MM.1S (cell line): Measurements from ENCODE around the gene UNC13B.

Experiments
- DNase-seq: peaks from one replicate; pipeline ENCODE4 v3.0.0-alpha.2; 2015
- H2AFZ ChIP-seq: fragments of 300-600 bp; sonication (generic); 2 replicates; pipeline ENCODE4 v1.6.0; 2016; ENCODE audit warnings: antibody characterized with exemption, low read length
- H3F3A ChIP-seq: fragments of 300-600 bp; sonication (generic); 2 replicates; pipeline ENCODE4 v1.6.1; 2016; ENCODE audit warnings: mild to moderate bottlenecking, antibody characterized with exemption, low read length, moderate library complexity, mixed read lengths; ENCODE audit not compliant: insufficient read depth
- H3K27ac ChIP-seq: fragments of 300-600 bp; sonication (generic); 2 replicates; pipeline ENCODE4 v1.5.1; 2016; ENCODE audit warnings: mild to moderate bottlenecking, low read length
- H3K27me3 ChIP-seq: fragments of 300-600 bp; sonication (generic); replicated peaks from 2 replicates; pipeline ENCODE4 v1.6.0; 2016; ENCODE audit warnings: low read length; ENCODE audit not compliant: insufficient read depth
- H3K36me3 ChIP-seq: fragments of 300-600 bp; sonication (generic); replicated peaks from 2 replicates; pipeline ENCODE4 v1.6.1; 2016; ENCODE audit warnings: mild to moderate bottlenecking, low read length, mixed read lengths; ENCODE audit not compliant: insufficient read depth
- H3K4me1 ChIP-seq: fragments of 300-600 bp; sonication (generic); 2 replicates; pipeline ENCODE4 v1.6.1; 2016; ENCODE audit warnings: low read length, mixed read lengths
- H3K4me2 ChIP-seq: fragments of 300-600 bp; sonication (generic); 2 replicates; pipeline ENCODE4 v1.6.0; 2016; ENCODE audit warnings: low read depth, low read length
- H3K4me3 ChIP-seq: fragments of 300-600 bp; sonication (generic); 2 replicates; pipeline ENCODE4 v1.5.1; 2016; ENCODE audit warnings: low read length, mixed read lengths
- H3K79me2 ChIP-seq: fragments of 300-600 bp; sonication (generic); 2 replicates; pipeline ENCODE4 v1.6.1; 2016; ENCODE audit warnings: mixed run types, low read length, mixed read lengths
- H3K9ac ChIP-seq: fragments of 300-600 bp; sonication (generic); 2 replicates; pipeline ENCODE4 v1.6.1; 2016; ENCODE audit warnings: low read length, mixed read lengths
- H3K9me2 ChIP-seq: fragments of 300-600 bp; sonication (generic); replicated peaks from 2 replicates; pipeline ENCODE4 v1.6.1; 2016; ENCODE audit warnings: mild to moderate bottlenecking, low read length, mixed read lengths; ENCODE audit not compliant: insufficient read depth
- H3K9me3 ChIP-seq: fragments of 300-600 bp; sonication (generic); replicated peaks from 2 replicates; pipeline ENCODE4 v1.6.1; 2016; ENCODE audit warnings: mild to moderate bottlenecking, low read length, mixed read lengths; ENCODE audit not compliant: insufficient read depth
- H4K20me1 ChIP-seq: fragments of 300-600 bp; sonication (generic); 2 replicates; pipeline ENCODE4 v1.6.1; 2016; ENCODE audit warnings: mild to moderate bottlenecking, low read length, moderate library complexity, mixed read lengths; ENCODE audit not compliant: insufficient read depth
- CTCF ChIP-seq: fragments of 300-600 bp; sonication (generic); IDR thresholded peaks from 2 replicates; pipeline ENCODE4 v1.5.1; 2016; ENCODE audit warnings: antibody characterized with exemption, low read length, mixed read lengths
- EZH2 ChIP-seq: fragments of 300-600 bp; sonication (generic); optimal IDR thresholded peaks from 2 replicates; pipeline ENCODE3; 2017; ENCODE audit warnings: low read depth, mild to moderate bottlenecking, antibody characterized with exemption, low read length, mixed read lengths
- EZH2phosphoT487 ChIP-seq: fragments of 300-600 bp; sonication (generic); IDR thresholded peaks from 2 replicates; pipeline ENCODE4 v1.6.1; 2018; ENCODE audit warnings: antibody characterized with exemption, low read length

Gene UNC13B

GRCh38 chr9:35193762-35194161 lies 32.0 kb downstream of the UNC13B start:
- Histone ChIP-seq H2AFZ (no peak overlapping the region), H3K27ac (no peak overlapping the region)

GRCh38 chr9:35195683-35196082 lies 33.9 kb downstream of the UNC13B start:
- Histone ChIP-seq H3K79me2 (peaks cover 8% of the 10 kb centered on the region; the same call in 1 of the 2 replicates), H3K4me3 (no peak overlapping the region), H3K4me1 (peaks cover 6% of the 10 kb centered on the region; the same call in 1 of the 2 replicates), H3K9ac (no peak overlapping the region), H3K36me3 (no peaks in the 10 kb centered on the region), H3K9me2 (no peaks in the 10 kb centered on the region), H4K20me1 (no peaks in the 10 kb centered on the region), H2AFZ (no peak overlapping the region), H3K27me3 (no peaks in the 10 kb centered on the region), H3K4me2 (no peak overlapping the region), H3F3A (no peaks in the 10 kb centered on the region), H3K27ac (no peak overlapping the region), H3K9me3 (no peaks in the 10 kb centered on the region)
- no peak for DNase-seq
- TF ChIP-seq EZH2 (no peak), EZH2phosphoT487 (no peak), CTCF (no peak)

More at GRCh38 chr9:35193762-35194161, 32.0 kb downstream of the UNC13B start:
- H3K9me2 ChIP-seq = no peaks in the 10 kb centered on the region
- H3K36me3 ChIP-seq = no peaks in the 10 kb centered on the region
- no peaks in the 10 kb centered on the region for H4K20me1 ChIP-seq
- H3K9ac ChIP-seq = no peak overlapping the region
- peaks cover 6% of the 10 kb centered on the region; the same call in 1 of the 2 replicates for H3K4me1 ChIP-seq
- H3F3A ChIP-seq = no peaks in the 10 kb centered on the region
- DNase-seq = peak; percentile 50
- H3K9me3 ChIP-seq = no peaks in the 10 kb centered on the region
- no peak overlapping the region for H3K4me3 ChIP-seq
- TF ChIP-seq EZH2phosphoT487 = no peak
- peak; percentile 38 for TF ChIP-seq CTCF
- TF ChIP-seq EZH2 = no peak
- H3K27me3 ChIP-seq = no peaks in the 10 kb centered on the region
- H3K4me2 ChIP-seq = no peak overlapping the region
- peaks cover 8% of the 10 kb centered on the region; the same call in 1 of the 2 replicates for H3K79me2 ChIP-seq

- Histone ChIP-seq H3K4me3 (no peak overlapping the region), H4K20me1 (no peaks in the 10 kb centered on the region), H3K9ac (no peak overlapping the region), H3K4me2 (no peak overlapping the region), H3K27ac (no peak overlapping the region), H2AFZ (no peak overlapping the region), H3K9me2 (no peaks in the 10 kb centered on the region), H3K79me2 (peaks cover 8% of the 10 kb centered on the region; the same call in 1 of the 2 replicates), H3F3A (no peaks in the 10 kb centered on the region), H3K27me3 (no peaks in the 10 kb centered on the region), H3K9me3 (no peaks in the 10 kb centered on the region), H3K4me1 (peaks cover 6% of the 10 kb centered on the region; the same call in 1 of the 2 replicates), H3K36me3 (no peaks in the 10 kb centered on the region)
- TF ChIP-seq CTCF = no peak
- TF ChIP-seq EZH2phosphoT487 = no peak
- TF ChIP-seq EZH2 = no peak
- DNase-seq = no peak
These were observed 36.4 kb downstream of the UNC13B start for GRCh38 chr9:35198191-35198590.
